HG03460 (cell line): ENCODE data around the gene NUP205.
"Not testable (repeated sequence)": the region's sequence is repeated elsewhere in the genome, so short reads cannot be mapped to it uniquely, and the experiment has no call there.

ENCODE experiments used
- ATAC-seq: cut with Tn5 transposase; IDR thresholded peaks from one replicate; pipeline ENCODE4 v1.9.1; 2021; ENCODE audit not compliant: unreplicated experiment

Gene NUP205

GRCh38 chr7:135664046-135664589 is 106.4 kb downstream of the NUP205 start:
- no peak for ATAC-seq

DNA sequence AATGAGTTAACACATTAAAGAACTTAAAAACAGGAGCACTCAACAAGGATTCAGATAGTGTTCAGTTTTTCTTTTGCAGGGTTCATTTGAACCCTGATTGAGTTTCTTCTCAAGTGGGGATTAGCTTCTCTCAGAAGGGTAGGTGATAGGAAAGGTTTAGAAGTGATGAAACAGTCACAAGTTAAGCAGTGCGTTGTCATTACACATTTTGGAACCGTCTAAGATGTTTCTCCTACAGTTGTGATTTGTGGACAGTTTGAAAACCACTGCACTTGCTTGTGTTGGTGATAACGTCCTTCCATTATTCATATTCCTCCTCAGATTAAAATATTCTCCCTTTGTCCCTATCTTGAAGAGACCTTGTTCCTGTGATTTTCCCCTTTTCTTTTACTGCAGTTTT is 107.3 kb downstream of the NUP205 start:
- ATAC-seq = no peak

GRCh38 chr7:135666156-135666555 is 108.4 kb downstream of the NUP205 start:
- no peak for ATAC-seq

DNA sequence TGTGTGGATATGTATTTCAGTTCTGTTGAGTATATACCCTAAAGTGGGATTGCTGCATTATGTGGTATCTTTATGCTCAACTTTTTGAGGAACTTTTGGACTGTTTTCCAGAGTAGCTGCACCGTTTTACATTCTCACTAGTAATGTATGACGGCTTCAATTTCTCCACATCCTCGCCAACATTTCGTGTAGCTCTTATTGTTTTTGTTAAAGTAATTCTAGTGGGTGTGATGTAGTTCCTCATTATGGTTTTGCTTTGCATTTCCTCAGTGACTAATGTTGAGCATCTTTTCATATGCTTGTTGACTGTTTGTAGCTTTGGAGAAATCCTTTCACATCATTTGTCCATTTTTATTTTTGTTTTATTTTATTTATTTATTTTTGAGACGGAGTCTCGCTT is 109.1 kb downstream of the NUP205 start:
- ATAC-seq = no peak

GRCh38 chr7:135667626-135668025 is 109.9 kb downstream of the NUP205 start:
- ATAC-seq = not testable (repeated sequence)

- ATAC-seq = not testable (repeated sequence)
Observed at GRCh38 chr7:135668852-135669395, 111.2 kb downstream of the NUP205 start.

- ATAC-seq = no peak
Observed at GRCh38 chr7:135669774-135670173, 112.1 kb downstream of the NUP205 start.

- no peak for ATAC-seq
Observed at GRCh38 chr7:135670179-135670578, 112.5 kb downstream of the NUP205 start.

DNA sequence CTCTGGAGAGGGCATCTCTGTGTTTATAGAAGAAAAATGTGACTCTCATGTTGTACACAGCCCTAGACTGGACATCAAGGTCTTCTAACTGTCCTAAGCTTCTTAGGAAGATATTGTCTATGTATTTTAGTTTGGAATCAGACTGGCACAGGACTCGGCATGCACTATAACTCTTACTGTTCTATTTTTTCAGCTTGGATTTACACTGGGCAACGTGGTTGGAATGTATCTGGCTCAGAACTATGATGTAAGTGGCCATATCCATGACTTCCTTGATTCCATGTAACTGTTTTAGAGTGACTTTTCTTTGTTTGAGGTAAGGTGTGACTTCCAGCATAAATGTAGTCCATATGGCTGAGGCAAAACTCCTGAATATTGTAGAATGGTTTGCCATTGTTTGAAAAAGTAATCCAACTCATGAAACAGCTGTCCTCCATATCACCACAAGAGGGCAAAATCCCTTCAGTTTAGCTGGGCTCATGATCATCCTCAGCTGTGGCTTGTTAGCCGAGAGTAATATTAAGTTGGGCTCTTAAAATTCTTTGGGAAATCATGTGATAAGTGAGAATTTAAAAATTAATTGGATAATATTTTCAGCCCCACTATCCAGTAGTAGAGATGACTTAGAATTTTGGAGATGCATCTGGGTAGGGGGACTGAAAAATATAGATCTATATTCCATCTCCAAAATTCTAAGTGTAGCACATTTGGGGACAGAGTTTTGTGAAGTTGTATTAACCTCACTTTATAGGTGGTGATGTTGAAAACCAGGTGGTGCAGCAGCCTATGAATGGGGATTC is 115.0 kb downstream of the NUP205 start:
- ATAC-seq = peak; percentile 63

GRCh38 chr7:135673360-135673706 is 115.6 kb downstream of the NUP205 start:
- ATAC-seq = no peak

DNA sequence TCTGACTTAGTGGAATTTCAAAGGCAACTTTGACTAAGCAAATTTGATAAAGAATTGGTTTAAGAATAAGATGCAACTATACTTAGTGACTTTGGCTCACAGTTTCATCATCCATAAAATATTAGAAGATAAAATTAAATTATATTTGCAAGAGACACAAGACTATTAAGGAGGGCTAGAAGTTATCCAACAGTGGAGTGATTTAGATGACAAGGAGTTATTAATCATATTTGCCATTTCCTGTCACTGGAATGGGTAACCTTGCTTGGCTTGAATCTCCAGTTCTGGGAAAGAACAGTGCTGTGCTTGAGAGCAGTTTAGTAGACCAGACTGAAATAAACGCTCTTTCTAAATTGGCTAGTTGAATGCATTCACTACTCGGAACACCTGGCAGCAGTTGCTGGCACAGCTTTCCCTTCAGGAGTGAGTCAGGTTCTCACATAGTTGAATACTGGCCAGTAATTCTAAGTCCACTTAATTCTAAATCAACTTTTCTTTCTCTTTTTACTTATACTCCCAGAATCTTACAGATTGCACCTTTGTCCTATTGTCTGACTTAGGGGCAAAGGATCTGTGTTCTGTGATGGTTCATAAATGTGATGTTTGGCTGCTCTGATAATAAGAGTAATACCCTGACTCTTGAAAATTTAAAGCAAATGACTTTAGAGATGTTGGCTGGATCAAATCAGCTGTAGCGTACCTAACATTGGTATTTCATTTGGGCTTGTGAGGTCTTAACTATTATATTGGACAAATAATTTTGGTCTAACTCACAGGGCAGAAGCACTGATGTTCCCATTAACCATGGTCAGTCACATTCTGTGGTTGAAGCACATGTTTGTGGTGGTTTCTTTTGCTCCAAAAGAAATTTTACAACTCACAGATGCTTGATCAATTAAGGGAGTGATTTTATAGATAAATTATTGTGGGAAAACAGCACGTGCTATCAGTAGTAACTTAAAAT is 121.2 kb downstream of the NUP205 start:
- ATAC-seq = no peak

DNA sequence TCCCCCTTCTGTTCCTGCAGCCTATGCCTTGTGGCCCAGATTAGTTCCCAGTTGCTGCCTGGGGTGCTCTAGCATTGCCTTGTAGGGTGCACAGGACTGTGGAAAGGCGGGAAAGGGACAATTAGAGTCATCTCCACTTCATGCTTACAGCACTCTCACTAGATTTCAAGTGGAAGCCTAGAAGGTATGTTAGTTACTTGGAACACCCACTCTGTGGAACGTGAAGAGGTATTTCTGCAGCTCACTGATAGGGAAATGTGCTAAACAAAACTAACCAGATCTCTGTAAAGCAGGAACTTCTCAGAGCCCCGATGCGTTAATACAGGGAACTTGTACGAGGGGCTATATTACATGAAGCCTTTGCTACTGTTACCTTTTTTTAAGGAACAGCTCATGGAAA is 124.0 kb downstream of the NUP205 start:
- no peak for ATAC-seq

DNA sequence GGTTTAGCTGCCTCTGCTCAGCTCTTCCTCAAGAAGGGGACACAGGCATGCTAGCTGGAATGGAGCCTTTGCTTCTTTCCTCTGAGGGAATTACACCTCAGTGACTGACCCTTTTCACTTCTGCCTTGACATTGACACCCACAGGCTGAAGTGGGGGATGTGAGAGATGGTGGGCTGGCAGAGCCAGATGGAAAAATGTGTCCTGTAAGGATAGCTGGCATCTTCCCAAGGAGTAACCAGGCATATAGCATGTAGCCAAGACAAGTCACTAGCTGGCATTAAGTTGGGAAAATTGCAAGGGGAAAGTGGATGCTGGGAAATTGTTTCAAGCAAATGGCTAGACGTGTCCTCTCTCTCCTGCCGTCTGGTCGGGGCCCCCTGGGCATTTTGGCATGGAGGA is 124.5 kb downstream of the NUP205 start:
- no peak for ATAC-seq

DNA sequence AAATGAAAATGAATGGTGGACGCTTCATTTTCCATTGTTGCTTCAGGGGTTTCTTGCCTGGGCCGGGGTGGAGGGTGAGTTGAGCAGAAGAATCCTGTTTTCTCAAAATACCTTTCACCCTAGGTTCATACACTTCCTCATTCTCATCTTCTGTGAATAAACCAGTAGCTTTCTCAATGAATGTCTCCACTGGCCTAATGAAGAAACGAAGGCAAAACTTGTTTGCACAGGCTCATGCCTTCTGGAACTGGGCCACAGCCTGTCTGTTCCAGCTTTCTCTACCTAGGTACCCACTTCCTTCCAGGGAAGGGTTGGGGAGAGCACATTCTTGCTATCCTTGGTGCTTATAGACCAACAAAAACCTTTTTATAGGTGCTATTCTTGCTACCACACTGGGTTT is 125.9 kb downstream of the NUP205 start:
- no peak for ATAC-seq

- no peak for ATAC-seq
Observed at GRCh38 chr7:135684136-135684535, 126.4 kb downstream of the NUP205 start.

DNA sequence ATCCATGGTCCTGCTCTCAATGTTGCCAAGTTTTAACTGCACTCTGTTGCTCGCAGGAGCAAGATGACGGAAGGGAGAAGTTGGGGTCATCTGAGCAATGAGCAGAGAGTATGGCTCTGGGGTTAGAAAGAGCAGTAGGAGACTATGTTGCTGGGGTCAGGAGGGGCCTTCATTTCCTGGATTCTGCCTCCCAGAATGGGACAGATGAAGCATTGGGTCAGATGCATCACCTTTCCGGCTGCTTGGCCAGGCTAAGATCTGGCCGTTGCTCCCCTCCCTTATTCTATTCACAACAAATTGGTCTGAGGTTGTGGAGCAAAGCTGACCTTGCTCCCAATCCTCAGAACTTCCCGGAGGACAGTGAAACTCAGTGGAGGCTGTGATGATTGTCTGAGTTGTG is 127.0 kb downstream of the NUP205 start:
- ATAC-seq = no peak

GRCh38 chr7:135685306-135686084 is 127.8 kb downstream of the NUP205 start:
- no peak for ATAC-seq

- ATAC-seq = no peak
Observed at GRCh38 chr7:135687466-135687865, 129.7 kb downstream of the NUP205 start.

GRCh38 chr7:135690566-135690965 is 132.8 kb downstream of the NUP205 start:
- no peak for ATAC-seq

DNA sequence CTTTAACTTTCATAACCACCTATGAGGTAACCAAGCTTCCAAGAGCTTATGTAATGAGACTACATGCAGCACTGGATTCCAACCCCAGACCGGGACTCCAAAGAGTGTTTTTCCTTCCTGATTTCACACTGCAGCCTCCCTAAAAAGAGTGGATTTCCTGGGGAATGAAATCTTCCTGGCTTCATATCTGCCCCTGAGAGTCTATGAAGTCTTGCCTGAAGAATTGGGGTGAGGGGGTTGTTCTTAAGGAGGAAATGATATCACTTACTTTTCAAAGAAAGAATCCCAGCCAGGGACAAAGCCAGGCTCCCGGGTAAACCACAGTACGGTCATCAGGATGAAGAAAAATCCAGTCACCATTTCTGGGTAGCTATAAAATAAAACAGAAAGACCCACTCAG is 134.3 kb downstream of the NUP205 start:
- no peak for ATAC-seq

- ATAC-seq = not testable (repeated sequence)
Observed at GRCh38 chr7:135692606-135693005, 134.9 kb downstream of the NUP205 start.
